Vagina (tissue), 2 donors: ENCODE results near the gene MFRP.

Source experiments
- CTCF ChIP-seq, 3 experiments: fragments of 450-650 bp in 2 of 3; fragments of 200-600 bp in 1 of 3; sonication (generic) in 1 of 3; IDR thresholded peaks; one replicate each; pipeline ENCODE4 v1.5.1; 2017 to 2019; ENCODE audit warnings: antibody characterized with exemption in 3 of 3, mild to moderate bottlenecking in 2 of 3, moderate library complexity in 2 of 3
- POLR2A ChIP-seq, 2 donors: fragments of 450-650 bp; IDR thresholded peaks; one replicate each; pipeline ENCODE4 v1.6.1; 2017; ENCODE audit warnings: antibody characterized with exemption in 2 of 2, mild to moderate bottlenecking in 2 of 2, moderate library complexity in 2 of 2
- POLR2AphosphoS5 ChIP-seq, 2 donors: sonication (generic); formaldehyde crosslinking; IDR thresholded peaks; one replicate each; pipeline ENCODE4 v1.9.0; 2017; ENCODE audit warnings: antibody characterized with exemption in 2 of 2, mild to moderate bottlenecking in 2 of 2, low read depth in 1 of 2; ENCODE audit not compliant: insufficient read depth in 1 of 2

- TF ChIP-seq CTCF (IDR thresholded peaks at IDR 0.05) (no peak), POLR2A (IDR thresholded peaks at IDR 0.05) (no peak), POLR2AphosphoS5 (IDR thresholded peaks at IDR 0.05; ENCODE audit: insufficient read depth in 1 of 2, low read depth in 1 of 2) (no peak)
Measured at GRCh38 chr11:119355091-119355843, 8.8 kb upstream of the MFRP start.
